OCI-LY3 (cell line): ENCODE results near the gene PTH2R.

Experiments used
- H2AFZ ChIP-seq: fragments of 200-600, 300-600 bp; shearing (Covaris generic); 2 replicates; pipeline ENCODE4 v1.6.0; 2014; ENCODE audit warnings: antibody characterized with exemption, low read depth, low read length
- H3K27ac ChIP-seq: fragments of 200-600, 300-600 bp; sonication (generic); 2 replicates; pipeline ENCODE4 v1.5.1; 2014; ENCODE audit warnings: mild to moderate bottlenecking, low read length, moderate library complexity, mixed read lengths
- H3K27me3 ChIP-seq: fragments of 200-600, 300-600 bp; sonication (generic); 2 replicates; pipeline ENCODE4 v1.6.1; 2014; ENCODE audit warnings: low read depth, low read length, mixed read lengths
- H3K36me3 ChIP-seq: fragments of 200-600, 300-600 bp; sonication (generic); replicated peaks from 2 replicates; pipeline ENCODE3; 2014; ENCODE audit warnings: low read depth, low read length, mixed read lengths
- H3K4me1 ChIP-seq: fragments of 300-600, 200-600 bp; sonication (generic); 2 replicates; pipeline ENCODE4 v1.6.1; 2014; ENCODE audit warnings: low read length, mixed read lengths
- H3K4me2 ChIP-seq: fragments of 200-600, 300-600 bp; sonication (generic); 2 replicates; pipeline ENCODE4 v1.6.1; 2014; ENCODE audit warnings: low read length, mixed read lengths
- H3K4me3 ChIP-seq: fragments of 300-600, 200-600 bp; sonication (generic); 2 replicates; pipeline ENCODE4 v1.5.1; 2014; ENCODE audit warnings: antibody characterized with exemption, mild to moderate bottlenecking, low read length, moderate library complexity
- H3K79me2 ChIP-seq: fragments of 300-600, 200-600 bp; shearing (Covaris generic); 2 replicates; pipeline ENCODE4 v1.6.1; 2014; ENCODE audit warnings: mild to moderate bottlenecking, low read length, mixed read lengths
- H3K9ac ChIP-seq: fragments of 300-600, 200-600 bp; shearing (Covaris generic); 2 replicates; pipeline ENCODE4 v1.6.0; 2014; ENCODE audit warnings: mild to moderate bottlenecking, low read length, moderate library complexity
- H3K9me3 ChIP-seq: fragments of 200-600, 300-600 bp; shearing (Covaris generic); 2 replicates; pipeline ENCODE4 v1.6.1; 2014; ENCODE audit warnings: low read length, mixed read lengths; ENCODE audit not compliant: insufficient read depth
- H4K20me1 ChIP-seq: fragments of 200-600, 300-600 bp; sonication (generic); 2 replicates; pipeline ENCODE4 v1.6.1; 2016; ENCODE audit warnings: low read length, mixed read lengths; ENCODE audit not compliant: insufficient read depth
- CTCF ChIP-seq: fragments of 200-600, 300-600 bp; sonication (generic); IDR thresholded peaks from 2 replicates; pipeline ENCODE4 v1.5.1; 2014; ENCODE audit warnings: antibody characterized with exemption, low read length, low read depth
- EZH2phosphoT487 ChIP-seq: fragments of 200-600 bp; shearing (Covaris generic); IDR thresholded peaks from 2 replicates; pipeline ENCODE4 v1.6.1; 2018; ENCODE audit warnings: antibody characterized with exemption, mixed run types, low read depth

PTH2R gene

DNA sequence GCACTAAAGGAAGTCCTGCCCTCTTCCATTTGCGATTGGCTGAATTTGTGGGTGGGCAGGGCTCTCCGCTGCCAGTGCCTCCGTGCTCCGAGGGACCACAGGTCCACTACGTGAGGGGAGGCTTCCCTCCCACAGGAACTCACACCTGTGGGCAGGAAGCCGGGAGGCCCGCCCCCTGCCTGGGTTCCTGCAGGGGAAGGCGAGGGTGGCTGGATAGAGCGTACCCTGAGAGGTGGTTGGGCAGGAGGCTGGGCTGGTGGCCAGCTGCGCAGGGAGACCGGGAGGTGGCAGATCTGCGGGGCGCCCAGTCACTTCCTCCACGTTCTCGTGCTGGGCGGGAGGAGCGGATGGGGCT, 47.0 kb upstream of the PTH2R start:
- H3K4me3 ChIP-seq: no peak overlapping the region
- H3K36me3 ChIP-seq: peaks cover 19% of the 10 kb centered on the region
- no peaks in the 10 kb centered on the region for H3K79me2 ChIP-seq
- H3K27ac ChIP-seq: no peak overlapping the region
- no peaks in the 10 kb centered on the region for H4K20me1 ChIP-seq
- H3K9ac ChIP-seq: no peak overlapping the region
- H3K4me2 ChIP-seq: no peak overlapping the region
- 0 out of 2 replicates have a peak, but pooled peaks cover 6% of the 10 kb centered on the region for H3K9me3 ChIP-seq
- no peaks in the 10 kb centered on the region for H3K27me3 ChIP-seq
- no peak overlapping the region for H2AFZ ChIP-seq
- H3K4me1 ChIP-seq: peaks cover 10% of the 10 kb centered on the region
- TF ChIP-seq CTCF (no peak), EZH2phosphoT487 (no peak)

GRCh38 chr2:208360259-208361076, 46.1 kb upstream of the PTH2R start:
- H4K20me1 ChIP-seq: no peaks in the 10 kb centered on the region
- TF ChIP-seq EZH2phosphoT487: no peak
- no peak for TF ChIP-seq CTCF

DNA sequence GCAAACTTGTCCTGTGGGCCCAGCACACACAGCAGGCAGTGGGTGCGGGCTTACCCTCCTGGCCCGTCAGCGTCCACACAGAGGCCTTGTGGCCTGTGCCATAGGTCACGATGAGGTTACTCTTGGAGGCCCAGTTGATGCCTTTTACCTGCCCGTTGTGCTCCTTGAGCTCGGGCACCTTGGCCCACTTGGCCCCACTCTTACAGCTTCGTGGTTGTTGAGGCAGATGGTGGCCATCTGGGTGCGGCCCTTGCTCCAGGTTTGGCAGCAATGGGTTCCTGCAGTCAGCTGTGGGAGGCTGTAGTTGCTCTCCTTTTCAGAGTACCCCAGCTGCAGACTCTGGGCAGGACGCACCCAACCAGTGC, 45.5 kb upstream of the PTH2R start:
- Histone ChIP-seq H3K4me1 (peaks cover 11% of the 10 kb centered on the region), H3K27ac (no peak overlapping the region), H3K79me2 (no peaks in the 10 kb centered on the region), H3K4me2 (no peak overlapping the region), H3K9ac (no peak overlapping the region), H4K20me1 (no peaks in the 10 kb centered on the region), H3K36me3 (peaks cover 13% of the 10 kb centered on the region), H3K4me3 (no peak overlapping the region), H2AFZ (no peak overlapping the region), H3K27me3 (no peaks in the 10 kb centered on the region), H3K9me3 (peaks cover 13% of the 10 kb centered on the region; the same call in 1 of the 2 replicates)
- TF ChIP-seq EZH2phosphoT487 (no peak), CTCF (no peak)

More at GRCh38 chr2:208360259-208361076, 46.1 kb upstream of the PTH2R start:
- Histone ChIP-seq H3K4me3 (no peak overlapping the region), H3K36me3 (peaks cover 17% of the 10 kb centered on the region), H3K9ac (no peak overlapping the region), H3K4me2 (no peak overlapping the region), H2AFZ (no peak overlapping the region), H3K27me3 (no peaks in the 10 kb centered on the region), H3K79me2 (no peaks in the 10 kb centered on the region), H3K4me1 (peaks cover 10% of the 10 kb centered on the region), H3K9me3 (peaks cover 13% of the 10 kb centered on the region; the same call in 1 of the 2 replicates), H3K27ac (no peak overlapping the region)

GRCh38 chr2:208363485-208363884, 43.1 kb upstream of the PTH2R start:
- no peaks in the 10 kb centered on the region for H3K79me2 ChIP-seq
- no peak overlapping the region for H3K4me2 ChIP-seq
- H3K9me3 ChIP-seq: peaks cover 13% of the 10 kb centered on the region; the same call in 1 of the 2 replicates
- no peak overlapping the region for H3K9ac ChIP-seq
- H2AFZ ChIP-seq: no peak overlapping the region
- no peak overlapping the region for H3K27ac ChIP-seq
- H3K4me3 ChIP-seq: no peak overlapping the region
- H3K4me1 ChIP-seq: peaks cover 21% of the 10 kb centered on the region
- peaks cover 13% of the 10 kb centered on the region for H3K36me3 ChIP-seq
- H4K20me1 ChIP-seq: no peaks in the 10 kb centered on the region
- TF ChIP-seq EZH2phosphoT487 (no peak), CTCF (no peak)
- H3K27me3 ChIP-seq: no peaks in the 10 kb centered on the region
